Skin epidermis (tissue), 12 donors: ENCODE results near the gene XRN2.

Source experiments
- H3K27ac ChIP-seq, 21 experiments: fragments of 200-600 bp; sonication (generic) in 11 of 21; one replicate each; pipeline ENCODE4 v1.5.0; 2020; ENCODE audit warnings: mild to moderate bottlenecking in 3 of 21, inconsistent platforms in 2 of 21, moderate library complexity in 2 of 21
- H3K4me3 ChIP-seq, 7 experiments: fragments of 200-600 bp; sonication (generic) in 2 of 7; one replicate each; pipeline ENCODE4 v1.5.0; 2020; ENCODE audit warnings: inconsistent platforms in 2 of 7, mild to moderate bottlenecking in 2 of 7, moderate library complexity in 1 of 7

XRN2 gene

GRCh38 chr20:21378259-21378658 is 75.1 kb downstream of the XRN2 start:
- H3K4me3 ChIP-seq = no peak overlapping the region
- no peak overlapping the region for H3K27ac ChIP-seq

- H3K27ac ChIP-seq = no peak overlapping the region
- H3K4me3 ChIP-seq = no peak overlapping the region
Observed at GRCh38 chr20:21380711-21381110, 77.6 kb downstream of the XRN2 start.

GRCh38 chr20:21381619-21382018 is 78.5 kb downstream of the XRN2 start:
- Histone ChIP-seq H3K27ac (no peak overlapping the region), H3K4me3 (no peak overlapping the region)

- Histone ChIP-seq H3K27ac (no peak overlapping the region), H3K4me3 (no peak overlapping the region)
Observed at GRCh38 chr20:21384308-21384892, 81.3 kb downstream of the XRN2 start.

GRCh38 chr20:21386111-21386510 is 83.0 kb downstream of the XRN2 start:
- Histone ChIP-seq H3K27ac (no peak overlapping the region), H3K4me3 (no peak overlapping the region)

GRCh38 chr20:21387528-21387927 is 84.4 kb downstream of the XRN2 start:
- no peak overlapping the region for H3K27ac ChIP-seq
- no peak overlapping the region for H3K4me3 ChIP-seq

GRCh38 chr20:21388566-21388965 is 85.4 kb downstream of the XRN2 start:
- H3K27ac ChIP-seq = no peak overlapping the region
- H3K4me3 ChIP-seq = no peak overlapping the region

- Histone ChIP-seq H3K4me3 (no peak overlapping the region), H3K27ac (no peak overlapping the region)
Observed at GRCh38 chr20:21389368-21389767, 86.2 kb downstream of the XRN2 start.

- no peak overlapping the region for H3K4me3 ChIP-seq
- H3K27ac ChIP-seq = no peak overlapping the region
Observed at GRCh38 chr20:21390768-21391167, 87.6 kb downstream of the XRN2 start.

- Histone ChIP-seq H3K4me3 (no peak overlapping the region), H3K27ac (no peak overlapping the region)
Observed at GRCh38 chr20:21391185-21391971, 88.2 kb downstream of the XRN2 start.

- Histone ChIP-seq H3K4me3 (no peak overlapping the region), H3K27ac (no peak overlapping the region)
Observed at GRCh38 chr20:21391972-21392352, 88.8 kb downstream of the XRN2 start.

GRCh38 chr20:21393166-21393565 is 90.0 kb downstream of the XRN2 start:
- no peak overlapping the region for H3K4me3 ChIP-seq
- H3K27ac ChIP-seq = no peak overlapping the region

- Histone ChIP-seq H3K27ac (no peak overlapping the region), H3K4me3 (no peak overlapping the region)
Observed at GRCh38 chr20:21393816-21394519, 90.8 kb downstream of the XRN2 start.

- H3K27ac ChIP-seq = no peak overlapping the region
- no peak overlapping the region for H3K4me3 ChIP-seq
Observed at GRCh38 chr20:21394551-21394950, 91.4 kb downstream of the XRN2 start.

- Histone ChIP-seq H3K27ac (no peak overlapping the region), H3K4me3 (no peak overlapping the region)
Observed at GRCh38 chr20:21395051-21395665, 92.0 kb downstream of the XRN2 start.

- peak overlapping the region in 2 of 7 experiments; percentile 2 to 14 for H3K4me3 ChIP-seq
Observed at GRCh38 chr20:21395666-21396598, 92.8 kb downstream of the XRN2 start.

GRCh38 chr20:21396599-21397340 is 93.6 kb downstream of the XRN2 start:
- peak overlapping the region in 3 of 7 experiments; percentile 2 to 16 (median 14) for H3K4me3 ChIP-seq
- no peak overlapping the region for H3K27ac ChIP-seq

More at GRCh38 chr20:21395666-21396598, 92.8 kb downstream of the XRN2 start:
- H3K27ac ChIP-seq = no peak overlapping the region

- Histone ChIP-seq H3K27ac (no peak within 1 kb of the TSS), H3K4me3 (peak within 1 kb of the TSS in 3 of 7 experiments; percentile 2 to 16 (median 14))
Observed at GRCh38 chr20:21397341-21398108, 94.4 kb downstream of the XRN2 start, which contains the start of gene NKX2-4. NKX2-4 (minus strand) TSS chr20:21397526; CDS start chr20:21397399, 127 bp downstream.
